HepG2 (cell line): Measurements from ENCODE around the gene STRN3. TPM values are rescaled to one million over a fixed set of nuclear protein-coding genes. Genes with fewer than 3 reads are reported as not detected.

Experiments used
- AKNA ChIP-seq: sonication (generic); formaldehyde crosslinking; IDR thresholded peaks from 2 replicates; pipeline ENCODE4 v1.4.0; 2020; ENCODE audit warnings: missing genetic modification reagents, borderline replicate concordance
- EP300 ChIP-seq, 3 experiments: sonication (generic) in 1 of 3; formaldehyde crosslinking in 1 of 3; IDR thresholded peaks; 2 replicates each; pipeline versions ENCODE4 v1.5.1 to v1.6.1; 2011 to 2020; ENCODE audit warnings: low read depth in 2 of 3, low read length in 2 of 3, borderline replicate concordance in 1 of 3, improper control_type of control experiment in 1 of 3, mild to moderate bottlenecking in 1 of 3, missing genetic modification reagents in 1 of 3, moderate library complexity in 1 of 3
- FOXA3 ChIP-seq: IDR thresholded peaks from 2 replicates; pipeline ENCODE4 v1.6.1; 2016; ENCODE audit warnings: missing genetic modification reagents, missing compliant biosample characterization
- FOXO1 ChIP-seq: sonication (generic); formaldehyde crosslinking; IDR thresholded peaks from 2 replicates; pipeline ENCODE4 v1.4.0; 2020; ENCODE audit warnings: missing genetic modification reagents
- HNF4A ChIP-seq: sonication (generic); formaldehyde crosslinking; IDR thresholded peaks from 2 replicates; pipeline ENCODE4 v1.4.0; 2020; ENCODE audit warnings: missing genetic modification reagents
- MIER2 ChIP-seq: IDR thresholded peaks from 2 replicates; pipeline ENCODE4 v1.6.1; 2016; ENCODE audit warnings: missing biosample characterization, missing genetic modification reagents
- MYPOP ChIP-seq: sonication (generic); formaldehyde crosslinking; IDR thresholded peaks from 2 replicates; pipeline ENCODE4 v1.8.1; 2023; ENCODE audit warnings: mild to moderate bottlenecking, moderate library complexity, missing genetic modification reagents
- SOX5 ChIP-seq: IDR thresholded peaks from 2 replicates; pipeline ENCODE4 v1.6.1; 2016; ENCODE audit warnings: borderline replicate concordance
- SP5 ChIP-seq: IDR thresholded peaks from 2 replicates; pipeline ENCODE4 v1.6.1; 2016; ENCODE audit warnings: low read depth, borderline replicate concordance
- TEAD3 ChIP-seq: optimal IDR thresholded peaks from 2 replicates; pipeline ENCODE3; 2016; ENCODE audit warnings: borderline replicate concordance
- XRCC5 ChIP-seq: fragments of 200-400 bp; formaldehyde crosslinking; optimal IDR thresholded peaks from 2 replicates; pipeline ENCODE3; 2017; ENCODE audit warnings: mild to moderate bottlenecking, low read length
- YEATS2 ChIP-seq: sonication (generic); formaldehyde crosslinking; IDR thresholded peaks from 2 replicates; pipeline ENCODE4 v1.4.0; 2020; ENCODE audit warnings: missing genetic modification reagents, borderline replicate concordance
- ZBTB20 ChIP-seq: sonication (generic); formaldehyde crosslinking; IDR thresholded peaks from 2 replicates; pipeline ENCODE4 v1.8.1; 2023; ENCODE audit warnings: missing genetic modification reagents, low read depth, mild to moderate bottlenecking, borderline replicate concordance
- ZFYVE20 ChIP-seq: sonication (generic); formaldehyde crosslinking; IDR thresholded peaks from 2 replicates; pipeline ENCODE4 v1.8.0; 2023; ENCODE audit warnings: low read depth, mild to moderate bottlenecking, moderate library complexity, missing genetic modification reagents, borderline replicate concordance
- ZKSCAN1 ChIP-seq: fragments of 150-350 bp; IDR thresholded peaks from 2 replicates; pipeline ENCODE4 v1.6.1; 2014; ENCODE audit warnings: low read length
- ZMYM2 ChIP-seq: sonication (generic); formaldehyde crosslinking; IDR thresholded peaks from 2 replicates; pipeline ENCODE4 v1.8.0; 2022; ENCODE audit warnings: mild to moderate bottlenecking, missing genetic modification reagents
- ZMYM3 ChIP-seq: sonication (generic); formaldehyde crosslinking; IDR thresholded peaks from 2 replicates; pipeline ENCODE4 v1.5.1; 2020; ENCODE audit warnings: mild to moderate bottlenecking, missing genetic modification reagents
- ZNF326 ChIP-seq: sonication (generic); formaldehyde crosslinking; IDR thresholded peaks from 2 replicates; pipeline ENCODE4 v1.4.0; 2020; ENCODE audit warnings: missing genetic modification reagents, borderline replicate concordance
- ZNF362 ChIP-seq: sonication (generic); formaldehyde crosslinking; IDR thresholded peaks from 2 replicates; pipeline ENCODE4 v1.4.0; 2020; ENCODE audit warnings: missing genetic modification reagents, mild to moderate bottlenecking, borderline replicate concordance
- ZNF580 ChIP-seq: IDR thresholded peaks from 2 replicates; pipeline ENCODE4 v1.6.1; 2016; ENCODE audit warnings: low read depth, borderline replicate concordance
- ZNF619 ChIP-seq: sonication (generic); formaldehyde crosslinking; IDR thresholded peaks from 2 replicates; pipeline ENCODE4 v1.4.0; 2020; ENCODE audit warnings: mild to moderate bottlenecking, missing genetic modification reagents
- ZNF83 ChIP-seq: sonication (generic); formaldehyde crosslinking; IDR thresholded peaks from 2 replicates; pipeline ENCODE4 v1.4.0; 2020; ENCODE audit warnings: missing genetic modification reagents, mild to moderate bottlenecking, borderline replicate concordance
- polyA plus RNA-seq, 8 experiments: library from polyadenylated mRNA; depleted of rRNA in 3 of 8; stranded (reverse) in 7 of 8; unstranded in 1 of 8; fragments of >200 nt; fragmentation: Illumina TruSeq in 4 of 8; extraction: Trizol in 4 of 8; gene quantifications; 2 replicates each; pipeline versions ENCODE4 v1.2.1 to v1.2.3, GENCODE V29; 2011 to 2016; ENCODE audit warnings: low read depth in 4 of 8, missing spikeins in 1 of 8, mixed read lengths in 1 of 8; ENCODE audit not compliant: insufficient read depth in 1 of 8
- total RNA-seq, 5 experiments: library from RNA; depleted of rRNA; stranded (reverse); fragments of >200 nt; fragmentation: Illumina TruSeq; extraction: Trizol; gene quantifications; 2 replicates each; pipeline ENCODE4 v1.2.3, GENCODE V29; 2016; ENCODE audit warnings: low read depth in 1 of 5

STRN3 gene
- total and polyA plus RNA-seq, 2 of the 13 experiments (the other 11 are each of a cell fraction or from before 2014, with no cell fraction given) = 49.4 to 123 TPM

- peak; percentile 60 for TF ChIP-seq FOXA3 (CRISPR knock-in tag)
- peak; percentile 31; the same call in 1 of the 2 replicates for TF ChIP-seq YEATS2 (CRISPR knock-in tag)
- 0 out of 2 replicates have a peak, but pooled peaks have one; percentile 52 for TF ChIP-seq ZNF580 (CRISPR knock-in tag)
- TF ChIP-seq ZMYM2 (CRISPR knock-in tag) = peak; percentile 80; the same call in 1 of the 2 replicates
- TF ChIP-seq XRCC5 = peak; percentile 29
- peak; percentile 87 for TF ChIP-seq ZMYM3 (CRISPR knock-in tag)
- 0 out of 2 replicates have a peak, but pooled peaks have one; percentile 18 for TF ChIP-seq ZBTB20 (CRISPR knock-in tag)
- no peak for TF ChIP-seq ZNF619 (CRISPR knock-in tag)
- TF ChIP-seq ZNF362 = peak; percentile 76; the same call in 1 of the 2 replicates
- TF ChIP-seq AKNA = 0 out of 2 replicates have a peak, but pooled peaks have one; percentile 48
- peak; percentile 40 for TF ChIP-seq HNF4A
- no peak for TF ChIP-seq ZNF83 (CRISPR knock-in tag)
- no peak for TF ChIP-seq ZKSCAN1
- 0 out of 2 replicates have a peak, but pooled peaks have one; percentile 1 for TF ChIP-seq MYPOP (CRISPR knock-in tag)
- TF ChIP-seq SP5 (CRISPR knock-in tag) = peak; percentile 11; the same call in 1 of the 2 replicates
- peak; percentile 47 for TF ChIP-seq TEAD3 (CRISPR knock-in tag)
- no peak for TF ChIP-seq ZNF326 (CRISPR knock-in tag)
- peak; percentile 88; the same call in 1 of the 2 replicates for TF ChIP-seq SOX5 (CRISPR knock-in tag)
- TF ChIP-seq ZFYVE20 (CRISPR knock-in tag) = no peak
- peak in 1 of 2 experiments; percentile 68; a peak in 1 of 4 replicates for TF ChIP-seq EP300 (IDR thresholded peaks at IDR 0.05; ENCODE audit: low read depth in 2 of 2, low read length in 2 of 2)
- TF ChIP-seq EP300 (CRISPR knock-in tag; IDR thresholded peaks at IDR 0.05; ENCODE audit: borderline replicate concordance) = no peak
- TF ChIP-seq MIER2 = no peak
- TF ChIP-seq FOXO1 (CRISPR knock-in tag) = peak; percentile 28; the same call in 1 of the 2 replicates
Observed at GRCh38 chr14:31038521-31039166, 12.5 kb upstream of the STRN3 start (continued).
